Endothelial cell (in vitro differentiated cells): Measurements from ENCODE around the gene SSTR3. TPM values are rescaled to one million over a fixed set of nuclear protein-coding genes. Genes with fewer than 3 reads are reported as not detected.

Experiments used
- DNase-seq: peaks from one replicate; pipeline ENCODE4 v3.0.0; 2021; ENCODE audit warnings: low spot score
- H3K27ac Mint-ChIP-seq: one replicate; pipeline ENCODE4 v1.8.0; 2021; ENCODE audit warnings: mixed read lengths, inconsistent platforms; ENCODE audit not compliant: unreplicated experiment
- H3K27me3 Mint-ChIP-seq: one replicate; pipeline ENCODE4 v1.8.0; 2021; ENCODE audit warnings: mild to moderate bottlenecking, moderate library complexity, mixed read lengths, inconsistent platforms; ENCODE audit not compliant: unreplicated experiment
- H3K36me3 Mint-ChIP-seq: one replicate; pipeline ENCODE4 v1.8.0; 2021; ENCODE audit warnings: mild to moderate bottlenecking, low read depth, mixed read lengths, inconsistent platforms; ENCODE audit not compliant: unreplicated experiment
- H3K4me1 Mint-ChIP-seq: one replicate; pipeline ENCODE4 v1.8.0; 2021; ENCODE audit warnings: mild to moderate bottlenecking, mixed read lengths, inconsistent platforms; ENCODE audit not compliant: unreplicated experiment
- H3K4me3 Mint-ChIP-seq: one replicate; pipeline ENCODE4 v1.8.0; 2021; ENCODE audit warnings: mild to moderate bottlenecking, mixed read lengths, inconsistent platforms; ENCODE audit not compliant: unreplicated experiment
- H3K9me3 Mint-ChIP-seq: one replicate; pipeline ENCODE4 v1.8.0; 2021; ENCODE audit warnings: mixed read lengths, inconsistent platforms; ENCODE audit not compliant: unreplicated experiment
- total RNA-seq: library from RNA; stranded (reverse); fragmentation: NEBNext Ultra II Directional; extraction: Animal tissue kit (Norgen Biotek cat#: 25700); gene quantifications from one replicate; pipeline ENCODE4 v1.2.1, GENCODE V29; 2021; ENCODE audit not compliant: unreplicated experiment
- TF ChIP-seq, protein P1 (sequence below): fragments of 200-600 bp; sonication (generic); IDR thresholded peaks from one replicate; pipeline ENCODE4 v1.5.0; 2021; ENCODE audit warnings: antibody characterized with exemption; ENCODE audit not compliant: unreplicated experiment

Gene SSTR3
- total RNA-seq, 1 donor from 2014 or later = 0.13 TPM

DNA sequence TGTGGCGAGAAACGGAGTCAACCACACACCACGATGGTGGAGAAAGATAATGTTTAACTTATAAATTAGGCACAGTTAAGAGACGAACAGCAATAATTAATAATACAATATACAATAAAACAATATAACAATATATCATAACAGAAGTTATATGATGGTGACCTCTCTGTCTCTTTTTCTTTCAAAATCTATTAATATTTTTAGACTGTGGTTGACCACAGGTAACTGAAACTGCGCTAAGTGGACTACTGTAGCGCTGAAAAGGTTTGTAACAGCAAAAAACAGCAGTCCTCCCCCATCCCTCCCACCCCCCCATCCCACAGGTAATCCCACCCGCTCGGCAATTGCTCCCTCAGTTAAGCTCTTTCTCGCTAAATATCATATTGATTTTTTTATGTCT, 3.6 kb upstream of the SSTR3 start:
- H3K4me3 Mint-ChIP-seq = no peak overlapping the region
- no peak overlapping the region for H3K27ac Mint-ChIP-seq
- H3K9me3 Mint-ChIP-seq = no peaks in the 10 kb centered on the region
- peaks cover 3% of the 10 kb centered on the region for H3K27me3 Mint-ChIP-seq
- TF ChIP-seq, protein P1, sequence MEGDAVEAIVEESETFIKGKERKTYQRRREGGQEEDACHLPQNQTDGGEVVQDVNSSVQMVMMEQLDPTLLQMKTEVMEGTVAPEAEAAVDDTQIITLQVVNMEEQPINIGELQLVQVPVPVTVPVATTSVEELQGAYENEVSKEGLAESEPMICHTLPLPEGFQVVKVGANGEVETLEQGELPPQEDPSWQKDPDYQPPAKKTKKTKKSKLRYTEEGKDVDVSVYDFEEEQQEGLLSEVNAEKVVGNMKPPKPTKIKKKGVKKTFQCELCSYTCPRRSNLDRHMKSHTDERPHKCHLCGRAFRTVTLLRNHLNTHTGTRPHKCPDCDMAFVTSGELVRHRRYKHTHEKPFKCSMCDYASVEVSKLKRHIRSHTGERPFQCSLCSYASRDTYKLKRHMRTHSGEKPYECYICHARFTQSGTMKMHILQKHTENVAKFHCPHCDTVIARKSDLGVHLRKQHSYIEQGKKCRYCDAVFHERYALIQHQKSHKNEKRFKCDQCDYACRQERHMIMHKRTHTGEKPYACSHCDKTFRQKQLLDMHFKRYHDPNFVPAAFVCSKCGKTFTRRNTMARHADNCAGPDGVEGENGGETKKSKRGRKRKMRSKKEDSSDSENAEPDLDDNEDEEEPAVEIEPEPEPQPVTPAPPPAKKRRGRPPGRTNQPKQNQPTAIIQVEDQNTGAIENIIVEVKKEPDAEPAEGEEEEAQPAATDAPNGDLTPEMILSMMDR = no peak
- no peak for DNase-seq
- peaks cover 10% of the 10 kb centered on the region for H3K4me1 Mint-ChIP-seq
- H3K36me3 Mint-ChIP-seq = no peaks in the 10 kb centered on the region

DNA sequence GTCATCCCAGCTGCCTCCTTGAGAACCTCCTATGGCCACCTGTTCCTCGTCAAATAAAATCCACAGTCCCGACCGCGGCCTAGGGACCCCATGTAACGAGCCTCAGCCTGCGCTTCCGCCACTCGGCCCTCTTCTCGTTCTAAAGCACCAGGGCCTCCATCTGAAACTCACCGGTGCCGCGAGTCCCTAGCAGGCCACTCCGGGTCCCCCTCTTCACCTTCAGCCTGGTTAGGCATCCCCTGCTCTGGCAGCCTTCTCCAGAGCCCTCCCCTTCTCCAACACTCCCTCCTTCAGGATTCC, 2.4 kb upstream of the SSTR3 start:
- peaks cover 10% of the 10 kb centered on the region for H3K4me1 Mint-ChIP-seq
- no peaks in the 10 kb centered on the region for H3K9me3 Mint-ChIP-seq
- H3K27me3 Mint-ChIP-seq = peaks cover 3% of the 10 kb centered on the region
- H3K36me3 Mint-ChIP-seq = no peaks in the 10 kb centered on the region
- DNase-seq = no peak
- TF ChIP-seq, protein P1 = no peak
- H3K27ac Mint-ChIP-seq = no peak overlapping the region
- H3K4me3 Mint-ChIP-seq = no peak overlapping the region

DNA sequence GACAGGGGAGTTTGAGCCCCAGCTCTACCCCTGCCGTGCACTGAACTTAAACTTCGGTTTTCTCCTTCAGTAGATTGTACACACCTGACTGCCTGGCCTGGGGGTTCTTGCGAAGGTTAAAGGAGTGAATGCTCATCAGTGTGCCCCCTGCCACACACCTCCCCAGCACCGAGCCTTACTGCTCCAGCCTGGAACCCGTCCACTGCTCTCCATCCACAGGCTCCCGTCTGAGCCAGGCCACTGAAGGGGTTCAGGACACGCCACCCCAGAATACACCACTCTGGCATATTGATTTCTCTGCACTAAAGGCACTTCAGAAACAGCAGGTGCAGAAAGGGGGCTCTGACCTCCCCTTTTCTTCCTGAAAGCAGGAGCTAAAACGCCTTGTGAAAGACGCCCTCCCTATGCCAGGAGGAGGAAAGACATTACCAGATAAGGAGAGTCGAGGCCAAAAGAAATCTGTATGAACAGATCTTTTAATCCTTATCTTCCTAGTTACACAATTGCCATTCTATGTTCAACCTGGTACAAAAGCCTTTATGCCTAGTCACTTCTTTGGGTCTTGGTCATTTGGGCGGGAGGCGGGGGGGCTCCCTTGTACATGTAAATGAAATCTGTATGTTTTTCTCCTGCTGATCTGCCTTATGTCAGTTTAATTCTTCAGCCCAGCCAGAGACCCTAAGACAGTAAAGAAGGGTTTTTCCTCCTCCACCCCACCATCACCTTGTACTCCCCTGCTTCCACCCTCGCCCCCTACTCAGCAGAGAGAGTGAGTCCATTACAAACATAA, 1.9 kb upstream of the SSTR3 start:
- Mint-ChIP-seq H3K27me3 (peaks cover 3% of the 10 kb centered on the region), H3K9me3 (no peaks in the 10 kb centered on the region), H3K4me1 (peaks cover 10% of the 10 kb centered on the region), H3K4me3 (no peak overlapping the region), H3K27ac (no peak overlapping the region), H3K36me3 (no peaks in the 10 kb centered on the region)
- no peak for DNase-seq
- TF ChIP-seq, protein P1 = no peak

DNA sequence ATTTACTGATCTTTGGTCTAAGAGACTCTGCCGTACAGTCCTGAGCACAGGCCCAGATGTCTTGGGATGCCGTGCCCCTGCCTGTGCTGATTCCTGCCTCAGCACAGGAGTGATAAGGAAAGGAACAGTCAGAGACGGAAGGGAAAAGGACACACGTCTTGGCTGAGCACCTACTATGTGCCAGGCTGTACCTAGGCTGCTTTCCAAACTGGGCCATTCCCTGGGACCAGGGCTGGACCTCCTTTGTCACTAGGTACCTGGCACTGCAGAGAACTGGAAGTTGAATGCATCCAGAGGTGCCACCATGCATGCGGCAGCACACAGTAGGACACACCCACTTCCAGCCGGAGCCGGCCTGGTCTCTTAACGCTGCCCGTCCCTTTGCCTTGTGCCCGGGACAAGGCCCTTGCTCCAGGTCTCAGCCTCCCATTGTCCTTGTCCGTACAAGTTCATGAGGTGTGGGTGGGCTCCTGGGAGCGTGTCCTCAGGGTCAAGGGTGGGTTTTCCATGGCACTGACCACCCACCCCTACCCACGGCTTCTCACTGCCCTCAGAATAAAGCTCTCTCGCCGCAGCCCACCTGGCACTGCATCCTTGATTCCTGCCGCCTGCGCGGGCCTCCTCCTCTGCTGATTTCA, 1.1 kb upstream of the SSTR3 start:
- Mint-ChIP-seq H3K4me3 (no peak overlapping the region), H3K27ac (no peak overlapping the region), H3K4me1 (peaks cover 10% of the 10 kb centered on the region)

DNA sequence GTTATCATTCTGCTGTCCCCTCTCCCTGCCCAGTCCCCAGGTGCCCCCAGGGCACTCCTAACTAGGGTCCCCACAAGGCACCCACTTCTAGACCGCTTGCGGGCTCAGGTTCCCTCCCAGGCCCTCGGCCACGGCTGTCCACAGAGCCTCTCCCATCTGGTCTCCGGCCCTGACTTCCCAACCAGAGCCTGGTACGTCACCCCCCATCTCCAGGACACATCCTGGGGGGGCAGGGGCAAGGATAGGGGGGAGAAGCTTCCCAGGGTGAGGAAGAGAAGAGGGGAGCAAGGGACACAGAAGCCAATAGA, 457 bp downstream of the SSTR3 start:
- Mint-ChIP-seq H3K9me3 (no peaks in the 10 kb centered on the region), H3K4me1 (peaks cover 7% of the 10 kb centered on the region), H3K27me3 (peaks cover 6% of the 10 kb centered on the region), H3K27ac (no peak overlapping the region), H3K4me3 (no peak overlapping the region), H3K36me3 (no peaks in the 10 kb centered on the region)
- no peak for DNase-seq
- TF ChIP-seq, protein P1 = no peak

More for the DNA sequence above, 1.1 kb upstream of the SSTR3 start:
- H3K9me3 Mint-ChIP-seq = no peaks in the 10 kb centered on the region
- TF ChIP-seq, protein P1 = no peak
- peaks cover 3% of the 10 kb centered on the region for H3K27me3 Mint-ChIP-seq
- H3K36me3 Mint-ChIP-seq = no peaks in the 10 kb centered on the region
- DNase-seq = no peak
